ENCODE measurements around the gene C16orf54. TPM values are rescaled to one million over a fixed set of nuclear protein-coding genes. Genes with fewer than 3 reads are reported as not detected.
"Not testable (repeated sequence)": the region's sequence is repeated elsewhere in the genome, so short reads cannot be mapped to it uniquely, and the experiment has no call there.

The C16orf54 gene
- total RNA-seq, 2 experiments from 2014 or later = 250 to 261 TPM

GRCh38 chr16:29774730-29775129, 28.9 kb upstream of the C16orf54 start:
- TF ChIP-seq, protein P1, sequence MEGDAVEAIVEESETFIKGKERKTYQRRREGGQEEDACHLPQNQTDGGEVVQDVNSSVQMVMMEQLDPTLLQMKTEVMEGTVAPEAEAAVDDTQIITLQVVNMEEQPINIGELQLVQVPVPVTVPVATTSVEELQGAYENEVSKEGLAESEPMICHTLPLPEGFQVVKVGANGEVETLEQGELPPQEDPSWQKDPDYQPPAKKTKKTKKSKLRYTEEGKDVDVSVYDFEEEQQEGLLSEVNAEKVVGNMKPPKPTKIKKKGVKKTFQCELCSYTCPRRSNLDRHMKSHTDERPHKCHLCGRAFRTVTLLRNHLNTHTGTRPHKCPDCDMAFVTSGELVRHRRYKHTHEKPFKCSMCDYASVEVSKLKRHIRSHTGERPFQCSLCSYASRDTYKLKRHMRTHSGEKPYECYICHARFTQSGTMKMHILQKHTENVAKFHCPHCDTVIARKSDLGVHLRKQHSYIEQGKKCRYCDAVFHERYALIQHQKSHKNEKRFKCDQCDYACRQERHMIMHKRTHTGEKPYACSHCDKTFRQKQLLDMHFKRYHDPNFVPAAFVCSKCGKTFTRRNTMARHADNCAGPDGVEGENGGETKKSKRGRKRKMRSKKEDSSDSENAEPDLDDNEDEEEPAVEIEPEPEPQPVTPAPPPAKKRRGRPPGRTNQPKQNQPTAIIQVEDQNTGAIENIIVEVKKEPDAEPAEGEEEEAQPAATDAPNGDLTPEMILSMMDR (IDR thresholded peaks at IDR 0.05) = no peak
- Mint-ChIP-seq H3K9me3 (no peaks in the 10 kb centered on the region), H3K27ac (no peak overlapping the region), H3K27me3 (no peaks in the 10 kb centered on the region), H3K4me3 (no peak overlapping the region), H3K36me3 (ENCODE audit: low read depth) (no peaks in the 10 kb centered on the region), H3K4me1 (ENCODE audit: low read depth) (peaks cover 4% of the 10 kb centered on the region)
- H3K36me3 ChIP-seq (ENCODE audit: insufficient read depth, low read length) = no peaks in the 10 kb centered on the region
- H3K27me3 ChIP-seq (ENCODE audit: control insufficient read depth in 1 of 2, insufficient read depth in 2 of 2, low read length in 2 of 2) = no peaks in the 10 kb centered on the region
- H3K4me3 ChIP-seq (ENCODE audit: low read length) = no peak overlapping the region
- no peak for ATAC-seq (ENCODE audit: poor library complexity)
- H3K9me3 ChIP-seq (ENCODE audit: control insufficient read depth in 1 of 2, insufficient read depth in 1 of 2, low read length in 2 of 2) = no peaks in the 10 kb centered on the region
- CTCF ChIA-PET = interaction anchor here (0.6 kb wide), 1 partner anchor 33 kb away, joined by 3 read pairs; no protein-coding TSS in a partner anchor
- DNase-seq = no peak
- POLR2A ChIA-PET = interaction anchor here (0.6 to 1.4 kb wide), 2 partner anchors 10 to 32 kb away, joined by 3 read pairs; no protein-coding TSS in a partner anchor
- intact Hi-C loops (cut with DNase I, micrococcal nuclease) = no loop called here
- no peak overlapping the region for H3K27ac ChIP-seq (ENCODE audit: low read depth in 1 of 2, low read length in 2 of 2)
- H3K4me1 ChIP-seq (ENCODE audit: insufficient read depth, low read length) = no peaks in the 10 kb centered on the region

- H3K4me3 ChIP-seq (ENCODE audit: low read length); H3K36me3 Mint-ChIP-seq (ENCODE audit: low read depth); H3K9me3 ChIP-seq (ENCODE audit: control insufficient read depth in 1 of 2, insufficient read depth in 1 of 2, low read length in 2 of 2); intact Hi-C loops (cut with DNase I, micrococcal nuclease); H3K4me3 Mint-ChIP-seq; H3K36me3 ChIP-seq (ENCODE audit: insufficient read depth, low read length); DNase-seq; H3K27me3 Mint-ChIP-seq; H3K27ac Mint-ChIP-seq; H3K9me3 Mint-ChIP-seq; H3K4me1 ChIP-seq (ENCODE audit: insufficient read depth, low read length); H3K4me1 Mint-ChIP-seq (ENCODE audit: low read depth); CTCF ChIA-PET; H3K27ac ChIP-seq (ENCODE audit: low read depth in 1 of 2, low read length in 2 of 2); ATAC-seq (ENCODE audit: poor library complexity); H3K27me3 ChIP-seq (ENCODE audit: control insufficient read depth in 1 of 2, insufficient read depth in 2 of 2, low read length in 2 of 2): not testable (repeated sequence)
- POLR2A ChIA-PET = interaction anchor here (0.9 kb wide), 1 partner anchor 18 kb away, joined by 3 read pairs; the partner anchor contains the start of gene KIF22
Observed at GRCh38 chr16:29772330-29772729, 26.5 kb upstream of the C16orf54 start.

- POLR2A ChIA-PET = interaction anchor here (1.4 kb wide), 1 partner anchor 22 kb away, joined by 3 read pairs; no protein-coding TSS in a partner anchor
- Histone ChIP-seq H3K4me1 (ENCODE audit: insufficient read depth, low read length) (no peaks in the 10 kb centered on the region), H3K27ac (ENCODE audit: low read depth in 1 of 2, low read length in 2 of 2) (no peak overlapping the region), H3K9me3 (ENCODE audit: control insufficient read depth in 1 of 2, insufficient read depth in 1 of 2, low read length in 2 of 2) (no peaks in the 10 kb centered on the region), H3K36me3 (ENCODE audit: insufficient read depth, low read length) (no peaks in the 10 kb centered on the region), H3K27me3 (ENCODE audit: control insufficient read depth in 1 of 2, insufficient read depth in 2 of 2, low read length in 2 of 2) (no peaks in the 10 kb centered on the region), H3K4me3 (ENCODE audit: low read length) (no peak overlapping the region)
- CTCF ChIA-PET = interaction anchor here (0.8 to 2.1 kb wide), 2 partner anchors 15 kb away, joined by 3 to 6 read pairs; no protein-coding TSS in a partner anchor
- Mint-ChIP-seq H3K4me3 (no peak overlapping the region), H3K27me3 (no peaks in the 10 kb centered on the region), H3K36me3 (ENCODE audit: low read depth) (no peaks in the 10 kb centered on the region), H3K9me3 (no peaks in the 10 kb centered on the region), H3K4me1 (ENCODE audit: low read depth) (peaks cover 4% of the 10 kb centered on the region), H3K27ac (no peak overlapping the region)
- intact Hi-C loops (cut with DNase I, micrococcal nuclease) = no loop called here
- ATAC-seq (ENCODE audit: poor library complexity) = no peak
- TF ChIP-seq, protein P1 (IDR thresholded peaks at IDR 0.05) = no peak
- DNase-seq = no peak
Observed at GRCh38 chr16:29770250-29770929, 24.6 kb upstream of the C16orf54 start.

Data from CD4-positive, alpha-beta T cell (primary cell).